HEK293T (cell line): ENCODE data around the gene PAFAH1B1.

ENCODE experiments used
- ARNT ChIP-seq: fragments of 450-650 bp; IDR thresholded peaks from 2 replicates; pipeline ENCODE4 v1.6.1; 2017; ENCODE audit warnings: mild to moderate bottlenecking
- BHLHE40 ChIP-seq: fragments of 450-650 bp; IDR thresholded peaks from 2 replicates; pipeline ENCODE4 v1.6.1; 2016; ENCODE audit warnings: mild to moderate bottlenecking, moderate library complexity, borderline replicate concordance
- CTBP1 ChIP-seq: fragments of 450-650 bp; IDR thresholded peaks from 2 replicates; pipeline ENCODE4 v1.6.1; 2016; ENCODE audit warnings: borderline replicate concordance
- ELF4 ChIP-seq: fragments of 450-650 bp; IDR thresholded peaks from 2 replicates; pipeline ENCODE4 v1.6.1; 2017; ENCODE audit warnings: antibody characterized with exemption
- FOXK2 ChIP-seq: fragments of 450-650 bp; IDR thresholded peaks from 2 replicates; pipeline ENCODE4 v1.6.1; 2016; ENCODE audit warnings: mild to moderate bottlenecking
- FOXM1 ChIP-seq: fragments of 450-650 bp; IDR thresholded peaks from 2 replicates; pipeline ENCODE4 v1.6.1; 2017; ENCODE audit warnings: mild to moderate bottlenecking, borderline replicate concordance
- HDGF ChIP-seq: fragments of 450-650 bp; IDR thresholded peaks from 2 replicates; pipeline ENCODE4 v1.6.1; 2017; ENCODE audit warnings: antibody characterized with exemption, borderline replicate concordance
- LEF1 ChIP-seq: fragments of 450-650 bp; IDR thresholded peaks from 2 replicates; pipeline ENCODE4 v1.6.1; 2017; ENCODE audit warnings: mild to moderate bottlenecking, borderline replicate concordance
- NFRKB ChIP-seq: fragments of 450-650 bp; IDR thresholded peaks from 2 replicates; pipeline ENCODE4 v1.6.1; 2016; ENCODE audit warnings: mild to moderate bottlenecking, moderate library complexity
- SP1 ChIP-seq: fragments of 450-650 bp; IDR thresholded peaks from 2 replicates; pipeline ENCODE4 v1.6.1; 2017
- SUZ12 ChIP-seq: fragments of 450-650 bp; IDR thresholded peaks from 2 replicates; pipeline ENCODE4 v1.6.1; 2016; ENCODE audit warnings: mild to moderate bottlenecking
- TARDBP ChIP-seq: fragments of 450-650 bp; IDR thresholded peaks from 2 replicates; pipeline ENCODE4 v1.6.1; 2016
- TF ChIP-seq, protein P1 (sequence below): fragments of 450-650 bp; IDR thresholded peaks from 2 replicates; pipeline ENCODE4 v1.6.1; 2016

DNA sequence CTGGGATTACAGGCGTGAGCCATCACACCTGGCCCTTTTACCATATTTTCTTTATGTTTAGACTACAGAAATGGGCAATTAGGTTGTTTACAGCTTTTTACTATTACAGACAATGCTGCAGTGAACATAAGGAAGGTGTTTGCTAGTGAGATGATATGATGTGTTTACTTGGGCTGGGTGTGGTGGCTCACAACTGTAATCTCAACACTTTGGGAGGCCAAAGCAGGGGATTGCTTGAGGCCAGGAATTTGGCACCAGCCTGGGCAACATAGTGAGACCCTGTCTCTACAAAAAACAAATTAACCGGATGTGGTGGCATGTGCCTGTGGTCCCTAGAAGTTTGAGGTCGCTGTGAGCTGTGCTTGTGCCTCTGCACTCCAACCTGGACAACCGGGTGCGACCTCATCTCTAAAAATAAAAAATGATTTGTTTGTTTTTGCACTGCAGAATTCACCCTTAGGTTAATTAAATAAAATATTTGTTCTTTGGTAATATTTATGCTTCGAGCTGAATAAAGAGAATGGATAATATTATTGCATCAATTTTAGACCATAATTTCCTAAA is 15.0 kb downstream of the PAFAH1B1 start:
- no peak for TF ChIP-seq HDGF
- no peak for TF ChIP-seq FOXM1
- no peak for TF ChIP-seq ELF4
- TF ChIP-seq CTBP1, result no peak
- TF ChIP-seq BHLHE40, result no peak
- TF ChIP-seq NFRKB, result no peak
- TF ChIP-seq TARDBP, result no peak
- no peak for TF ChIP-seq SP1
- TF ChIP-seq LEF1, result no peak
- TF ChIP-seq ARNT, result no peak
- TF ChIP-seq, protein P1, sequence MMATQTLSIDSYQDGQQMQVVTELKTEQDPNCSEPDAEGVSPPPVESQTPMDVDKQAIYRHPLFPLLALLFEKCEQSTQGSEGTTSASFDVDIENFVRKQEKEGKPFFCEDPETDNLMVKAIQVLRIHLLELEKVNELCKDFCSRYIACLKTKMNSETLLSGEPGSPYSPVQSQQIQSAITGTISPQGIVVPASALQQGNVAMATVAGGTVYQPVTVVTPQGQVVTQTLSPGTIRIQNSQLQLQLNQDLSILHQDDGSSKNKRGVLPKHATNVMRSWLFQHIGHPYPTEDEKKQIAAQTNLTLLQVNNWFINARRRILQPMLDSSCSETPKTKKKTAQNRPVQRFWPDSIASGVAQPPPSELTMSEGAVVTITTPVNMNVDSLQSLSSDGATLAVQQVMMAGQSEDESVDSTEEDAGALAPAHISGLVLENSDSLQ, result no peak
- TF ChIP-seq SUZ12, result no peak
- TF ChIP-seq FOXK2, result no peak
